HG02623 (cell line): ENCODE measurements around the gene SLC35F4.
A peak's percentile ranks its signal among the peaks of the same experiment; 100 is the strongest.
"Not testable (repeated sequence)": the region's sequence is repeated elsewhere in the genome, so short reads cannot be mapped to it uniquely, and the experiment has no call there.

Experiments
- ATAC-seq: cut with Tn5 transposase; IDR thresholded peaks from one replicate; pipeline ENCODE4 v1.9.1; 2021; ENCODE audit warnings: moderate library complexity; ENCODE audit not compliant: unreplicated experiment

Gene SLC35F4

DNA sequence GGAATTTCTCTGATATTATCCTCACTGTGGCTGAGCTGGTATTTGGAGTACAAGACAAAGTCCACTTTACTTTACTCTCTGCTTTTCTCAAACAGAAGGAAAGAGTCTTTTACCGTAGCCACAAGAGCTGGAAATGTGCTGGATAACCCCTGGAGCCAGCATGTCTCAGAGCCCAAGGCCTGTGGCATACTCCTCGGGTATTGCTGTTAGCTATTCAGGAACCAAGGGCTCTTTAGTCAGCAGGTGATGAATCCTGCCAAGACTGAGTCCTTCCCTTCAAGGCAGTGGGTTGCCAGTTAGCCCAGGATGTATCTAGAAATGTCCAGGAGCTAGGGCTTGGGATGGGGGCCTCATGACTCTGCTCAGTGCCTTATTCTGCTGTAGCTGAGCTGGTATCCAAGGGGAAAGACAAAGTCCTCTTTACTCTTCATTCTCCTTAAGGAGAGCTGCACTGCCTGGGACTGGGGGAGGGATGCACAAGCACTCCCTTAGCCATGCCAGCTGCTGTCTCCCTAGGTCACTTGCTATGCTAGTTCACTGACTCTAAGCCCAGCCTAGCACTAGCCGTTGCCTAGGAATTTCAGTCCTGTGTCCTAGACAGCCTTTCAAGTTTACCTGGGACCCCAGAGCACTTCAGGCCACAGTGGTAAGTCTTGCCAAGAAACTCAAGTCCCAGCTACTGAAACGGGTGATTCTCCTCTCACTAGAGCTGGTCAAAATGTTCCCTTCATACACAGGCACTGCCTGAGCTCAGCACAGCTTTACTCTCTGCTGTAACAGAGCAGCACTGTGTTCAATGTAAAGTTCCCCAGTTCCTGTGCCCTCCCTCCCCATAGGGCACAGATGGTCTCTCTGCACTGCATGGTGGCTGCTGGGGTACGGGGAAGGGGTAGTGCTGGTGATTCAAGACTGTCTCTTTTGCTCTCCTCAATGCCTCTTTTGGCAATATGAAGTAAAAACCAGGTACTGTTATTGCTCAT is 136.4 kb downstream of the SLC35F4 start:
- ATAC-seq: no peak

DNA sequence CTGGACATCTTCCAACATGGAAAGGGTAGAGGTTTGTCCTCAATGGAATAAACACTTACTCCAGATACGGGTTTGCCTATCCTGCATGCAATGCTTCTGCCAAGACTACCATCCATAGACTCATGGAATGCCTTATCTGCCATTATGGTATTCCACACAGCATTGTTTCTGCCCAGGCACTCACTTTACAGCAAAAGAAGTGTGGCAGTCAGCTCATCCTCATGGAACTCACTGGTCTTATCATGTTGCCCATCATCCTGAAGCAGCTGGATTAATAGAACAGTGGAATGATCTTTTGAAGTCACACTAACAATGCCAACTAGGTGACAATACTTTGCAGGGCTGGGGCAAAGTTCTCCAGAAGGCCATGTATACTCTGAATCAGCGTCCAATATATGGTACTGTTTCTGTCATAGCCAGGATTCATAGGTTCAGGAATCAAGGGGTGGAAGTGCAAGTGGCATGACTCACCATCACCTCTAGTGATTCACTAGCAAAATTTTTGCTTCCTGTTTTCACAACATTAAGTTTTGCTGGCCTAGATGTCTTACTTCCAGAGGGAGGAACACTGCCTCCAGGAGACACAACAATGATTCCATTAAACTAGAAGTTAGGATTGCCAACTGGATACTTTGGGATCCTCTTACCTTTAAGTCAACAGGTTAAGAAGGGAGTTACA is 140.4 kb downstream of the SLC35F4 start:
- no peak for ATAC-seq

DNA sequence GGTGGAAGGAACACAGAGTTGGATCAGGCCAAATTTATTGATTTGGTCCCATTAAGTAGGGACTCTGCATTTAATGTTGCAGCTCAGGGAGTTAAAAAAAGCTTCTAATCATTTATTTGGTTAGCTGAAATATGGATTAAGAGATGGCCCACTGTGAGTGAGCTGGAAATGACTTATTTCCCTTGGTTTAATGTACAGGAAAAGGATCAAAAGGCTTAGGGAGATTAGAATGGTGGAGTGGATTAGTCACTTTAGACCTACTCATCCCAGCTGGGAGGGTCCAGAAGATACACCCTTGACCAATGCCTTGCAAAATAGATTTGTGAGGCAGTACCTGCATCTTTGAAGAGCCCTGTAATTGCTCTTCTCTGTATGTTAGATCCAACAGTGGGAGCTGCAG is 143.8 kb downstream of the SLC35F4 start:
- not testable (repeated sequence) for ATAC-seq

DNA sequence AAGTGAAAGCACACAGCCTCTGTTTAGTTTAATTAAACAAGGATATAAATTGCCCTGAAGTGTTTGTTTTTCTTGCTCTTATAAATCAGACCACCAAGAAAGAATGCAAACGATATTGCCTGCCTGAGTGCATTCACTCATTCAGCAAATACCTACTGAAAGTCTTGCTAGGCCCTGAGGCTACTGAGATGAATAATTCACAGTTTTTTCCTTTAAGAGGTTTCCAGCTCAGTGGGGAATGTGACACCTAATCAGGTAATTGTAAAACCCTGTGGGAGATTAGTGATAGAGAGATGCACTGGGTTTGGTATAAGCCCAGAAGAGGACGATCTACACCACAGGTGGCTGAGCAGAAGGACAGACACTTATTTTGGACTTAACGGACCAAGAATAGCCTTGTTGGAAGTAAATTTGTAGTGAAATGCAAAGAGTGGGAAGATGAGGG is 151.4 kb downstream of the SLC35F4 start:
- no peak for ATAC-seq

DNA sequence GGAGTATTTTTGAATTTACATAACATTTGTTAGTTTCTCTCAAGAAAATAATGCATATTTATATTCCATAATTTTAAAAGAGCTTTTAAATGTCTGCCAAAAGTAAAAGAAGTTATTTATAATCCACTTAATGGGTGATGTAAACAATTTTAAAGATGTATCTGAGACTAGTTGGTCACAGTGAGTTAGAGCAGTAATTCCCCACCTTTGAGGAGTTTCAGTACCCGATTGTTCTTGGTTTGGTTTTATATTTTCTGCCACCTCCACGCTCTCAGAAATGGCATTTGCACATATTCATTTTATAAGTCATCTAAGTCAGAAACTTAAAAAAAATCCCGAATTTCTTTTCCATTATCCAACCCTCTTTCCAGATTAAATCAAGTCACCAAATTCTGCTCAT is 153.2 kb downstream of the SLC35F4 start:
- no peak for ATAC-seq

GRCh38 chr14:57712102-57712501 is 153.8 kb downstream of the SLC35F4 start:
- no peak for ATAC-seq

DNA sequence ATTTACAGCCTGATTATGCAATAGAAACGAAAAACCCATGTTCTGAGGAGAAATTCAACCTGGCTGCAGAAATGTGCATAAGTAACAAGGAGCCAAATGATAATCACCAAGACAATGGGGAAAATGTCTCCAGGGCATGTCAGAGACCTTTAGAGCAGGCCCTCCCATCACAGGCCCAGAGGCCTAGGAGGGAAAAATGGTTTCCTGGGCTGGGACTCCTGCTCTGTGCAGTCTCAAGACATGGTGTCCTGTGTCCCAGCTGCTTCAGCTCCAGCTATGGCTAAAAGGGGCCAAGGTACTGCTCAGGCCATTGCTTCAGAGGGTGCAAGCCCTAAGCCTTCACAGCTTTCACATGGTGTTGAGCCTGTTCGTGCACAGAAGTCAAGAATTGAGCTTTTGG is 156.0 kb downstream of the SLC35F4 start:
- no peak for ATAC-seq

GRCh38 chr14:57709086-57709485 is 156.8 kb downstream of the SLC35F4 start:
- not testable (repeated sequence) for ATAC-seq

DNA sequence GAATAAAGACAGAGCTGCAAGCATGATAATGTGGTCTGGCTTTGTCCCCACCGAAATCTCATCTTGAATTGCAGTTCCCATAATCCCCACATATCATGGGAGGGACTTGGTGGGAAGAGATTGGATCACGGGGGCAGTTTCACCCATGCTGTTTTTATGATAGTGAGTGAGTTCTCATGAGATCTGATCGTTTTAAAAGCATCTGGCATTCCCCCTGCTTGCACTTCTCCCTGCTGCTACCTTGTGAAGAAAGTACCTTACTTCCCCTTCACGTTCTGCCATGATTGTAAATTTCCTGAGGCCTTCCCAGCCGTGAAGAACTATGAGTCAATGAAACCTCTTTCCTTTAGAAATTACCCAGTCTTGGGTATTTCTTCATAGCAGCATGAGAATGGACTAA is 158.7 kb downstream of the SLC35F4 start:
- ATAC-seq: no peak

DNA sequence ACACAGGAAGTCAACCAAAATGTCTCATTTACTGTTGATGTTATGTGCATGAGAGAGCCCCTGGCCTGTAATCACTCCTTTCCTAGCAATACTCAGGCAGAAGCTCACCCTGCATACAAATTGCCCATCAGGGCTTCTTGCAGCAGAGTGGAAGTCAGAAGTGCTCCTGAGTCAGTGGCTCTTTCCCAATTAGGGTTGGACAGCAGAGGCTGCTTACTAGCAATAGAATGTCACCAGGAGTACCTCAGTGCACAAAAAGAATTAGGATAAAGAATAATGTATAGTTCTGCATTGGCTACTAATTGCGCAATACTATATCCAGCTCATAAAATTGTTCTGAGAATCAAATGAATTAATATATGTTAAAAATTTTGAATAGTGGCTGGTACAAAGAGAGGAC is 161.1 kb downstream of the SLC35F4 start:
- ATAC-seq: no peak

DNA sequence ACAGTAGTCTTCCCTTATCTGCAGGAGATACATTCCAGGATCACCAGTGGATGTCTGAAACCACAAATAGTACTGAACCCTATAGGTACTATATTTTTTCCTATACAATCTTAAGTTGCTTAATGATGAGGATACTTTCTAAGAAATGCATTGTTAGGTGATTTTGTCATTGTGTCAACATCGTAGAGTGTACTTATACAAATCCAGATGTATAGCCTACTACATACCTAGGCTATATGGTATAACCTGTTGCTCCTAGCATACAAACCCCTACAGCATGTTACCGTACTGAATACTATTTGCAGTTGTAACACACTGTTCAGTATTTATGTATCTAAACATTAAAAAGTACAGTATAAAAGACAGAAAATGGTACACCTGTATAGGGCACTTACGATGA is 165.9 kb downstream of the SLC35F4 start:
- no peak for ATAC-seq

- peak; percentile 53 for ATAC-seq
Measured at GRCh38 chr14:57692671-57693070, 173.2 kb downstream of the SLC35F4 start.

- no peak for ATAC-seq
Measured at GRCh38 chr14:57687416-57687815, 178.5 kb downstream of the SLC35F4 start.

DNA sequence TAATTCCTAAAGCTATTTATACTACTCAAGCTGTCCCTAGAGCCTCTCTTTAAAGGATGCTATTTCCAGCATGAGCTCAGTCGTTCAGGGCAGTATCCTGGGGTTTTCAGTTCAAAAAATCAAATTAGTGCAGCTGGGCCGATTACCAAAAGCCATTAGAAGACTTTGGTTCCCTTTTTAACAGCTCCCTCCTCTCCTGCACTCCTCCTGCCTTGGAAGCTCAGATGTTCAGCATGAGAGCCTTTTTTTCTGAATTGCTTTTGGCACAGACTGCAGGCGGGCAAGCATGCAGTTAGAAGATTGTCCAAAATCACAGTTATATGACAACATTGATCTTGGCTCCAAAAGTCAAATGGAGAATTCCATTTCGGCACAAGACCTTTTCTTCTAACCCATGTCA is 179.6 kb downstream of the SLC35F4 start:
- ATAC-seq: no peak

GRCh38 chr14:57671021-57671420 is 194.9 kb downstream of the SLC35F4 start:
- no peak for ATAC-seq

GRCh38 chr14:57660208-57660607 is 205.7 kb downstream of the SLC35F4 start:
- no peak for ATAC-seq

- ATAC-seq: no peak
Measured at GRCh38 chr14:57659052-57659451, 206.8 kb downstream of the SLC35F4 start.

DNA sequence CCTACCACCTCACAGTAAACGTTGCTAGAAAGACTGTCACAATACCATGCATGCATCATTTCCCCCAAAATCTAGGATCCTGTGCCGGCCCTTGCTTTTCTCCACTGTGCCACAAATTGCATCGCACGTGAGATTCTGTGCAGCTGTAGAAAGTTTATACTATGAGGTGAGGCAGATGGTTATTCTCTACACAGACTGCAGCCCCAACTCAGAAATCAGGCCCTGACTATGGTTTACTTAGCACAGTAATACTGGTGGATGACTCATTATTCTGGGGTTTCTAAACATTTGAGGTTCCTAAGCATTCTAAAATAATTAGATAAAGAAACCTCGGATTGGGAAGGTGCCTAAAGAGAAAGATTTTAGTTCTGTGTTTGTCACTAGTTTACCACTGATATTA is 208.4 kb downstream of the SLC35F4 start:
- no peak for ATAC-seq

DNA sequence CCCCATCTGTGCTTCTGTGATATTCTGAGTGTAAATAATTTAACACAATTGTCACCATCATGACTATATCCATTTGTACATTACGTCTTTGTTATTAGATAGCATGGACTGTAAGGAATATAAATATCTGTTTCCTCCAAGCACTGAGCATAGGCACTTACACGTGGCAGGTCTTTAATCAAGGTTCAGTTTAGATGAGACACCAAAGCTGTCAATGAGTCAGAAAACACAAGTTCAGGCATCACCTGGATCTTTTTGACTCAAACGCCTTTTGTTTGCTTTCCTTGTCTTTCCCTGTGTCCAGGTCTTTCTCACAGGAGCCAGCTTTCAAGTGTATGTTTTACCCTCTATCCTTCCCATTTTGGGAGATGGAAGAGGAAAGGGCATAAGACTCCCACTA is 209.0 kb downstream of the SLC35F4 start:
- ATAC-seq: no peak

DNA sequence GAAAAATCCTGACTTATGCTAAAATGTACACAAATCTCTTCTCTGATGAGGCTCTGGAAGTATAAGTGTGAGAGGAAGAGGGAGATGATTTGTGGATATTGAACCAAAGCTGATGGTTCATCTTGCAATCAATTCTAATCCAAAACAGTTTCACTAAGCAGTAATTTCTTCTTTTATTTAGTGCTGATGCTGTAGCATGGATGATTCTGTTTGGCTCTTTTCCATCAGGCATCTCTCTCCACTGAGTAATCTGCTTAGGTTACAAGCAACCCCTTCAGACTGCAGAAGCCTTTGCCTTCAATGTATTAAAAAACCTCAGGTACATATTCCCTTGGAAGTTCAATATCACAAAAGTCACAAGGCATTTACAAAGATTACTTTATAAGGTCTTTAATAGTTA is 213.1 kb downstream of the SLC35F4 start:
- ATAC-seq: no peak

DNA sequence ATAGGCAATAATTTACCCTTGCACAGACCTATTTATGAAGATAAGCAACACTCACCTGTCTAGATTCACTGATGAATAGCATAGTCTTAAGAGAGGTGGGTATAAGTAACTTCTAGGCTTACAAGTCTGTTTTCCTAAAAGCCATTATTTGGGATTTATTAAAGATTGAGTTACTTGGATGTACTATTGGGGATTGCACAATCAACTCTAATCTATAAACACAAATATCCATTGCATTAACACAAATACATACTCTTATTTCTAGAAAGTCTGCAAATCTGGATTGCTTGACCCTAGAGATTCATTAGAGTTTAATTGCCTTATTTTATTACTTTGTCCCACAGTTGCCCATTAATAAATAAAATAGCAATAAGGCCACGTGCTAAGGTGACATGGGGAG is 224.1 kb downstream of the SLC35F4 start:
- no peak for ATAC-seq

DNA sequence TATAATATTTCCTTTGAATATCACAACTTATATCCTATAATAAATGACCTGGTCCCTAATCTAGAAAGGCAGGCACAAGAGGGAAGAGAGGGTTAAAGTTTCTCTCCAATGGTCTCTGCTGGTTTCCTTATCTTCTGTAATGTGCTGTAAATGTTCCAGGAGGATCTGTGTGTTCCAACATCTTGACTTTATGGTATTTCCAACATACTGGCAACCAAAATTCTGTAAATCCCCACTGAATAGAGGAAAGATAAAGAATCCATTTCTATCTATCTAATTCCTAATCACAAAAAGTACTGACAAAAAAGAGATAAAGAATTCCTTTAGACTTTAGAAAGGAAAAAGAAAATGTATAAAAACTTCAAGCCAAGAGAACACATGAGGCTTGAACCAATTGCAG is 225.9 kb downstream of the SLC35F4 start:
- ATAC-seq: no peak
